DMS79 (cell line): Measurements from ENCODE around the gene UQCC2.

Experiments used
- DNase-seq: peaks from one replicate; lab custom pipeline; 2025; lab: John Stamatoyannopoulos, UW

Gene UQCC2

DNA sequence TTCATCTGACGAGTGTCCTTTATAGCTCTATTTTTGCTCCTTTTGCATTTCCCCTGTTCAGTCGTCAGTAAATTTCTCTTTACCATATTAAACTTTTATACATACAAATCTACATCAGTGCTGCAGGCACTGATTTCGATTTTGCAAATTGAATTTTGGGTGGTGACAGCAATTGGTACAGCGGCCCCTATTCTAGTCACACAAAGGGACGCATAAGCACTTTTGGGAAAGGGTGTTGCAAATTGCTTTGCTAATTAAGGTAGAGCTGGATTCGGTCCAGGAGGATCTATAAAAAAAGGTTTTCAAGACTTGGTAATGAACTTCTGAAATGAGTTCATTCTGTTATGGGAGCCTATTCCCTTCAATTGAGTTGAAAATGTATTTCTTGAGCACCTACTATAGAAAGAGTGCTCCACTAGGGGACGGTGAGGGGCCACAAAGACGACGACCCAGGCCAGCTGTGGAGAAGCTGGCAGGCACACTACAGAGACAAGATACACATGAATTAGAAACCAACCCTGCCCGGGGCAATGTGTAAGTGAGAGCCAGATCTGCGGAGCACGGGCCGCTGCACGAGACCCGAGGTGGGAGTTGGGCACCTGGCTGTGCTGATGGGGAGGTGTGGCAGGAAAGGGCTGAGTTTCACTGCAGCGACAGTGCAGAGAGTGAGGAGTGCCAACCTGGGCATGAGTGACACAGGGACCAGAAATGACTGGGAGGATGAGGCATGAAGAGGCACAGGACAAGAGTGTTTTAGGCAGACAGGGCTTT, 5.4 kb downstream of the UQCC2 start:
- no peak for DNase-seq

GRCh38 chr6:33705268-33705885, 6.1 kb downstream of the UQCC2 start:
- DNase-seq, result no peak

GRCh38 chr6:33704215-33705066, 7.1 kb downstream of the UQCC2 start:
- DNase-seq, result no peak

- no peak for DNase-seq
These were observed 9.0 kb downstream of the UQCC2 start for GRCh38 chr6:33702345-33702977.

DNA sequence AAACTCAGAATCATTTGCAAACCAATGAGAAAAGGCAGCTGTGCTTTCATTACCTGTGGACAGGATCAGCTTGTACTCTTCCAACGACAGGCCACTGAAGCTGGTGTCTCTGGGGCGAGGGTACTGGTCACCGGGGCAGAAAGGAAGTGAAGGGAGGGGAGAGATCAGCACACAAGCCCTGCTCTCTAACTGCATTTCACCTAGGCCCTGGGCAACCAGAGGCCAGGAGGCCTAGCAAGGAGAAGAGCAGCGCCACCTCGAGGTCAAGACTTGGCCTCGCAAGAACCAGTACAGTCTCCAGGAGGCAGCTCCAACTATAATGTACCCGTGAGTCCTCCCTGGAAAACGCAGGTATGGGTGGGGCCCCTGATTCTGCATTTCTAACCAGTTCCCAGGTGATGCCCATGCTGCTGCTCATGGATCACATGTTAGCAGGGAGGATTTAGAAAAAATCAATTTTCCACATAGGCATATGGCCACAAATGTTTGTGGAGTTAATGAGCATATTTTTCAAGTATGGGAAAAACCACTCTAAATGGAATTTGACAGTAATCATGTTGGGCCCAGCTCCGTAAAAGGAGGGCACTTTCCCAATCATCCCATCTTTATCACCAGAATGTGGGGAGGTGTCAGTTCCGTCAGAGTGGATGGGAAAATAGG, 11.0 kb downstream of the UQCC2 start:
- no peak for DNase-seq

DNA sequence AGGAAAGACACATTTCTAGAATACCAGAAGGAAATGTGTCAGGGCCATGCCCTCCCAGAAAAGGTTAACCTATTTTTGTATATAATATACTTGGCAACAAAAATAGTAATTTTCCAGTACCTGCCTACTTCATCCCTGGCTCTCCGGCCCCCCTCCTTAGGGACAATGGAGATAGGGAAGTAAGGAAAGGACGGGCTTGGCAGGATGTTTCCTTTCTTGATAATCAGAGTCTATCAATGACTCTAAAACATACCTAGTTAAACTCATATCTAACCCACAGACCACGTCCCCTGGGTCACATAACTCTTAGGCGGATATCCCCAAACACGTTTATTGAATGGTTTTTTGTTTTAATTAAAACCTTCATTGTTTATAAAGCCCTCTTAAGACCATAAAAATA, 11.8 kb downstream of the UQCC2 start:
- DNase-seq, result no peak

GRCh38 chr6:33699131-33699530, 12.4 kb downstream of the UQCC2 start:
- no peak for DNase-seq

DNA sequence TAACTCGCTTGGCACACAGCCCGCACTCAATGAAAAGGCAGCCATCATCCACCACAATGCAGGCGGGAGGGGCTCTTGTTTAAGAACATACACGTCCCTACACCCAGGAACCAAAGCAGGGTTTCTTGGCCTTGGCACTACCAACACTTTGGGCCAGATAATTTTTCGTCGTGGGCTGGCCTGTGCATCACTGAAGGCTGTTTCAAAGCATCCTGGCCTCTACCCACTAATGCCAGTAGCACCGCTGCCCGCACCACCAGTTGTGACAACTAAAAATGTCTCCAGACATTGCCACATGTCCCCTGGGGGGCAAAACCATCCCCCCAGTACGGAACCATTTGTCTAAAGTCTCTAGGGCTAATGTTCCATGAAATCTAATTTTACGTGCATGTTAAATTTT, 13.0 kb downstream of the UQCC2 start:
- no peak for DNase-seq

DNA sequence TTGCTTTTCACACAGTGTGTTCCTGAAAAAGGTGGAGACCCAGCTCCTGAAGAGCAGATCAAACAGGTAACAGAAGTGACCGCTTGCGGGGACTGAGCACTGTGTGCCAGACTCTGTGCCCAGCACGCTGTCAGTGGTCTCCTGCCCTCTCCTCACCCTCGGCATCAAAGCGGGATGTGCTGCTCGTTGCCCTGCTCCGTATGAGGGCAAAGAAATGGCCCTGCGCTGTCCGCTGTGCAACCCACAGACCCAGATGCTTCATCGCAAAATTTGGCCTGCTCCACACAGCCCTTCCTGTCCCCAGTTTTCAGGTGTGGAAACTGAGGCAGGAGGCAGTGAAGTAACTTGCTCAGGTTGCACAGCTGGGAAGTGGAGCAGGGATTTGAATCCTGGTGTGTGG, 13.7 kb downstream of the UQCC2 start:
- no peak for DNase-seq

GRCh38 chr6:33696548-33697518, 14.7 kb downstream of the UQCC2 start:
- DNase-seq, result peak; percentile 79

DNA sequence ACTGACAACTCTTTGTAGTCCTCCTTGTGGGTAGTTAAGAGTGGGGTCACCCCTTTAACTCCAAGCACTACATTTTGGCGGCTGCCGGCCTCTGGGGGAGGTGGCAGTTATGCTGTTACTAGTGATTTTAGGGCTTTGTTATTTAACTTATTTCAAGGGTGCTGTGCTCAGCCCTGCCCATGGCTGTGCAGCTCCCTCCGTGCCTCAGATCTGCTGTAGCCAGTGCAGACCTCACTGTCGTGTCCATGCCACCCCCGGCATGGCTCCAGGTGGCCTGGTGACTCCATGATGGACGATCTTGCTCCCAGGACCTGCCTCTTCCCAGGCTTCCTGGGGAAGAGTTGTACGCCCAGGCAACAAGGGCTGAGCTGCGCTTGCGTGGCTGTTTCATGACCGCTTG, 15.4 kb downstream of the UQCC2 start:
- no peak for DNase-seq

DNA sequence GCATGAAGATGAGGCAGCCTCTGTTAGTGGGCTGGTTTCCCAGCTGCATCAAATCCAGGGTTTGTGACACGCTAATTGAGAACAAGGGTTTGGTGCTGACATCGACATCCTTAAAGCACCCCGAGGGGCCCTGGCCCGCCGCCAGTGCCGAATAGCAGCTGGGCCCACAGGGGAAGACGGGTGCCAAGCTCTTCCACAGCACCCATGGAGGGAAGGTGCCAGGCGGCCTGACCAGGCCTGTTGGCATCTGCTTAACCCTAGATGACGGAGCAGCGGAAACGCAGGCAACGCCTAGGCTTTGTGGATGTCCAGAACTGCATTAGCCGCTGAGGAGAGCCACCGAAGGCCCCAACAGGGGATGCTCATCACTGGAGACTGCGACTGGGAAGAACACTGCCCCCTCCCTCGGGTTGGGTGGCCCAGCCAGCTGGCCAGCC, 16.0 kb downstream of the UQCC2 start:
- peak; percentile 23 for DNase-seq

DNA sequence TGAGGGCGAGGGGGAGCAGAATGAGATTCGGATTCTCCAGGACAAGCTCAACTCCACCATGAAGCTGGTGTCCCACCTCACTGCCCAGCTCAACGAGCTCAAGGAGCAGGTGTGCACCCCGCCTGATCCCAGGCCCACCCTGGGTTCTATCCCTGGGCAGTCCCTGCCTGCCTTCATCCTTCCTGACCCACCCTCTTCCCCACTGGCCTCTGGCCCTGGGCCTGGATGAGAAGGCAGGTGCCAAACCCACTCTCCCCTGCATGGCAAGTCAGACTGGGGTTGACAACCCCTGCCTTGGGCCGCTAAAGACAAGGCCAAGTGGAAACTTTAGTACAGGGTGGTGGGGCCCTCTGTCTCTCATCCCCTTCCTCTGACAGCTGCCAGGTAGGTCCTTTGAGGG, 16.5 kb downstream of the UQCC2 start:
- DNase-seq, result no peak

DNA sequence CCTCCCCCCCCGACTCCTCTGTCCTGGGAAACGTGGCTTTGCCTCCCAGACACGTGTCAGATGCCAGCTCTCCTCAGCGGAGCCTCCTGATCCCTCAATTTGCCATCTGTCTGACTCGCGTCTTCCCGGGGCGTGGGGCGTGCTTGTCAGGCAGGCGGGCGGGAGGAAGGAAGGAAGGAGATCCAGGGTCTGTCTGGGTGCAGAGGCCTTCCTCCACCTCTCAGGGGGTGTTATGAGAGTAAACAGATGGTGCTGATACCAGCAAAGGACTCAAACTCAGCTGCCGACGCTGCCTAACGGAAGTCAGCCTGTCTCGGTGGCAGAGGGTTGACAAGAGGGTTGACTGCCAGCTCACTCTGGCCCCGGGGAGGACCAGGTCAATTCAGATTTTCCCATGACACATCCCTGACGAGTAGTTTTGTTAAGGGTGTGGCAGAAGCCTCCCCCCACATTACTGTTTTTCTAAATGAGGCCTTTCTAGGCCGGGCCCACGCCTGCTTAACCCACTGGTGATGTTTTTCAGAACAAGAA, 17.0 kb downstream of the UQCC2 start:
- no peak for DNase-seq

- DNase-seq, result no peak
These were observed 18.1 kb downstream of the UQCC2 start for GRCh38 chr6:33693186-33694105.

DNA sequence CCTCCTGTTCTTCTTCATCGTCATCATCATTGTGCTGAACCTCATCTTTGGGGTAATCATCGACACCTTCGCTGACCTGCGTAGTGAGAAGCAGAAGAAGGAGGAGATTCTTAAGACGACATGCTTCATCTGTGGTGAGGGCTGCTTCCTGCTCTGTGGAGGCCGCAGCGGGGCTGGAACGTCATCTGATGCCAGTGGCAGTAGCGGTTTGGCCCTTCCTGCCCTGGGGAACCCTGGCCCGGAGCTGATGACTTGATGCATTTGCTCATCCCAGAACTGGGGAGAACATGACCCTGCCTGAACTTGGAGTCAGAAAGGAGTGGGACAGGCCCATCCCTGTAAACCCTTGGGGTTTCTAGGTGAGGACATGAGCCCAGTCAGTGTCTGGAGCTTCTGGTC, 18.7 kb downstream of the UQCC2 start:
- DNase-seq, result no peak

- no peak for DNase-seq
These were observed 19.3 kb downstream of the UQCC2 start for GRCh38 chr6:33692078-33692759.

GRCh38 chr6:33691456-33692077, 19.9 kb downstream of the UQCC2 start:
- DNase-seq, result no peak
